Heart right ventricle (tissue), 16 donors: ENCODE data around the gene SEMA7A. TPM values are rescaled to one million over a fixed set of nuclear protein-coding genes. Genes with fewer than 3 reads are reported as not detected.

Experiments used
- ATAC-seq, 8 donors: fragments of 200-7000 bp; cut with Tn5 transposase; one replicate each; pipeline ENCODE4 v1.9.1; 2020; ENCODE audit warnings: mild to moderate bottlenecking in 8 of 8, moderate library complexity in 8 of 8, moderate number of reproducible peaks in 1 of 8
- DNase-seq, 2 donors: peaks; one replicate each; pipeline ENCODE4 v3.0.0-alpha.2; 2020
- H3K27ac ChIP-seq, 10 donors: fragments of 200-600 bp; sonication (generic) in 2 of 10; one replicate each; pipeline versions ENCODE4 v1.5.0 to v1.8.0; 2020 to 2022; ENCODE audit warnings: mild to moderate bottlenecking in 3 of 10
- H3K27me3 ChIP-seq, 7 donors: fragments of 200-600 bp; one replicate each; pipeline ENCODE4 v1.8.0; 2021 to 2022; ENCODE audit warnings: mild to moderate bottlenecking in 2 of 7
- H3K36me3 ChIP-seq, 9 donors: fragments of 200-600 bp; sonication (generic) in 1 of 9; one replicate each; pipeline versions ENCODE4 v1.5.0 to v1.8.0; 2020 to 2022; ENCODE audit warnings: mild to moderate bottlenecking in 2 of 9
- H3K4me1 ChIP-seq, 9 donors: fragments of 200-600 bp; sonication (generic) in 1 of 9; one replicate each; pipeline versions ENCODE4 v1.5.0 to v1.8.0; 2020 to 2022; ENCODE audit warnings: mild to moderate bottlenecking in 4 of 9
- H3K4me3 ChIP-seq, 10 donors: fragments of 200-600 bp; sonication (generic) in 2 of 10; one replicate each; pipeline versions ENCODE4 v1.5.0 to v1.8.0; 2020 to 2022; ENCODE audit warnings: mild to moderate bottlenecking in 7 of 10, moderate library complexity in 2 of 10
- H3K9me3 ChIP-seq, 11 donors: fragments of 200-600 bp in 10 of 11; sonication (generic) in 2 of 11; one replicate each; pipeline versions ENCODE4 v1.5.0 to v1.8.0; 2013 to 2022; ENCODE audit warnings: mild to moderate bottlenecking in 2 of 11, control low read depth in 1 of 11, moderate library complexity in 1 of 11
- WGBS, 2 donors: extraction: QIAGEN DNeasy Blood & Tissue Kit; methylation state at CpG; one replicate each; pipeline ENCODE4 v1.1.7; 2013; ENCODE audit warnings: inconsistent platforms in 1 of 2; 5-methylcytosine and 5-hydroxymethylcytosine counted together
- intact Hi-C, 10 donors: fragments of 100-400 bp; cut with DNase I; formaldehyde crosslinking; loops; one replicate each; pipeline versions ENCODE4 v1.11.1 to v1.14.2; 2022
- polyA plus RNA-seq, 2 donors: library from polyadenylated mRNA; stranded (reverse); fragments of 200-250 nt; gene quantifications; one replicate each; pipeline ENCODE4 v1.2.3, GENCODE V29; 2013
- total RNA-seq, 10 donors: library from RNA; stranded (reverse); fragmentation: NEBNext Ultra II Directional in 3 of 10; extraction: Animal tissue kit (Norgen Biotek cat#: 25700) in 3 of 10; gene quantifications; one replicate each; pipeline versions ENCODE4 v1.2.1 to v1.2.4, GENCODE V29; 2021 to 2023
- TF ChIP-seq, protein P1 (sequence below), 9 donors: fragments of 200-600 bp; sonication (generic) in 2 of 9; IDR thresholded peaks; one replicate each; pipeline versions ENCODE4 v1.5.0 to v1.8.0; 2021 to 2022; ENCODE audit warnings: antibody characterized with exemption in 9 of 9, mild to moderate bottlenecking in 5 of 9, moderate library complexity in 1 of 9
- donor health status: Arrhythmogenic right ventricular cardiomyopathy.
- donor health status: ischemic (EF 13 %, LVEDD 7.1; RV severe dilation, severe dysfunction).
- donor health status: healthy with polysubstance abuse.
- donor health status: DM: no; HTN: yes; CAD: no.
- donor health status: DM: no; HTN: no; CAD: no.
- donor health status: ischemic (EF 25% LVEDD 6.9; RV normal size, moderate dysfunction).
- donor health status: ischemic (EF 25% LVEDD 5.7; RV mildly dilated, moderate dysfunction).
- donor health status: healthy.
- donor health status: DM: yes; HTN: yes; CAD: no.
- donor health status: Ischemic cardiomyopathy.
- donor health status: ischemic (EF 35%, LVEDD 5.7; RV mildly dilated, moderate dysfunction).
- donor health status: nonischemic (EF 11% LVEDD 7.7; RV severe dilation, severe dysfunction).
- donor health status: DM: yes; HTN: yes; CAD: no.
- donor health status: PGD.
- donor health status: ischemic (EF 29% LVEDD 5.4; RV normal size, mild dysfunction).
- donor health status: nonischemic (EF 23%, LVEDD 6.1; RV moderate dilation, normal function).

SEMA7A gene
- total and polyA plus RNA-seq, 12 donors, result 0.59 to 5.1 (median 1.6) TPM

DNA sequence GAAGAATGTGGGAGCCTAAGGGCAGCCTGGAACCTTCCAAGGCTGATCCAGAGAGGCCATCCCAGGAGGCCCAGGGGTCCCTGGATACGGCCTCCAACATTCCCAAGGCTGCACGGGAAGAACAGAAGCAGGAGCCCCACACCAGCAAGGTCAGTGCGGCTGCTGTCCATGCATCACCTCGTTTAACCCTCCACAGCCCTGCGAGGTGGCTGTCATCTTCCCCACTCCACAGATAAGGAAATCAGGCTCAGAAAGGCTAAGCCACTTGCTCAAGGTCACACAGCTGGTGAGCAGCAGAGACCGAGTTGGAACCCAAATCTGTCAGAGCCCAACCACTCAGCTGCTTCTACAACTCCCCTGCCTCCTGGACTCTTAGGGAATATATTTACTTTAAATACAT is 21.6 kb downstream of the SEMA7A start:
- peaks cover 0 to 24% (median 0%) of the 10 kb centered on the region in 9 donors for H3K36me3 ChIP-seq
- ATAC-seq (no peak), DNase-seq (no peak)
- TF ChIP-seq, protein P1, sequence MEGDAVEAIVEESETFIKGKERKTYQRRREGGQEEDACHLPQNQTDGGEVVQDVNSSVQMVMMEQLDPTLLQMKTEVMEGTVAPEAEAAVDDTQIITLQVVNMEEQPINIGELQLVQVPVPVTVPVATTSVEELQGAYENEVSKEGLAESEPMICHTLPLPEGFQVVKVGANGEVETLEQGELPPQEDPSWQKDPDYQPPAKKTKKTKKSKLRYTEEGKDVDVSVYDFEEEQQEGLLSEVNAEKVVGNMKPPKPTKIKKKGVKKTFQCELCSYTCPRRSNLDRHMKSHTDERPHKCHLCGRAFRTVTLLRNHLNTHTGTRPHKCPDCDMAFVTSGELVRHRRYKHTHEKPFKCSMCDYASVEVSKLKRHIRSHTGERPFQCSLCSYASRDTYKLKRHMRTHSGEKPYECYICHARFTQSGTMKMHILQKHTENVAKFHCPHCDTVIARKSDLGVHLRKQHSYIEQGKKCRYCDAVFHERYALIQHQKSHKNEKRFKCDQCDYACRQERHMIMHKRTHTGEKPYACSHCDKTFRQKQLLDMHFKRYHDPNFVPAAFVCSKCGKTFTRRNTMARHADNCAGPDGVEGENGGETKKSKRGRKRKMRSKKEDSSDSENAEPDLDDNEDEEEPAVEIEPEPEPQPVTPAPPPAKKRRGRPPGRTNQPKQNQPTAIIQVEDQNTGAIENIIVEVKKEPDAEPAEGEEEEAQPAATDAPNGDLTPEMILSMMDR (IDR thresholded peaks at IDR 0.05), result no peak
- intact Hi-C loops, result no loop called here
- no peak overlapping the region for H3K27ac ChIP-seq
- no peaks in the 10 kb centered on the region for H3K9me3 ChIP-seq
- WGBS, 2 donors, result 75% methylated on average over 6 of the region's 6 CpGs
- peaks cover 0 to 11% (median 6%) of the 10 kb centered on the region in 9 donors for H3K4me1 ChIP-seq
- no peaks in the 10 kb centered on the region for H3K27me3 ChIP-seq
- no peak overlapping the region for H3K4me3 ChIP-seq

DNA sequence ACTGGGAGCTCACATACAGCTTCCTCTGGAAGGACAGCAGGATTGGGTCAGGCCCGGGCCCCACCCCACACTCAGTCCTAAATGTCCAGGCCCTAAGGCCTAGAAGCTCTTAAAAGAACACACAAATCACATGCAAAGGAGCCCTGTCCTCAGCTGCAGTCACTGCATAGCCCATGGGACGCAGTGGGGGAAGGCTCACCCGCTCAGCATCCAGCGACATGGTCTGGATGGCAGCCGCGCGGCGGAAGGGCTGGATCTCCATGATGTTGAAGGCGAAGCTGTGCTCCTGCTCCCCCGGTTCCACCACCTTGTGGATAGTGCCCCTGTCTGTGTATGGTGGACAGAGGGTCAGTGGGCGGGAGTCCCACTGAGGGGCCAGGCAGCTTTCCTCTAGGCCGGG is 22.1 kb downstream of the SEMA7A start:
- no peak for DNase-seq
- no peak overlapping the region for H3K27ac ChIP-seq
- WGBS, 2 donors, result 91 to 92% methylated on average over 12 of the region's 12 CpGs
- peaks cover 0 to 6% (median 1%) of the 10 kb centered on the region in 9 donors for H3K4me1 ChIP-seq
- no peaks in the 10 kb centered on the region for H3K9me3 ChIP-seq
- H3K4me3 ChIP-seq, result no peak overlapping the region
- peaks cover 0 to 24% (median 0%) of the 10 kb centered on the region in 9 donors for H3K36me3 ChIP-seq
- intact Hi-C loops, result no loop called here
- TF ChIP-seq, protein P1 (IDR thresholded peaks at IDR 0.05), result no peak
- ATAC-seq, result no peak
- H3K27me3 ChIP-seq, result no peaks in the 10 kb centered on the region

DNA sequence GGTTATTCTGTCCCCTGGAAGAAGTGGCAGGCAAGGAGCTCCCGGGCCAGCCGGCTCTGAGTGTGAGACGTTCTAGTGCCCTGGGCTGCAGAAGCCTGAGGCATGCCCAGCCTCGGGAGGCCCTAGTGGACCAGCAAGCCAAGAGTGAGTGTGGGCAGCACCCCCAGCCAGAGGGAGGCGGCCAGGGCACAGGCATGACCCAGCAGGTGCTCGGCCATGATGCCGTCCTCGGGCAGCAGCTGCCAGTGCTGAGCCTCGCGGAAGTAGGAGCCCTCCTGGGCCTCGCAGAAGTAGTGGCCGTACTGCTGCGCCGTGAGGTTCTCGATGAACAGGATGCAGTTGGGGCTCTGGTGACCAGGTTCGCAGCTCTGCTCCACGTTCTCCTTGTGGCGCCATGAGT is 23.3 kb downstream of the SEMA7A start:
- Histone ChIP-seq H3K36me3 (peaks cover 0 to 21% (median 0%) of the 10 kb centered on the region in 9 donors), H3K27ac (no peak overlapping the region), H3K27me3 (no peaks in the 10 kb centered on the region), H3K4me3 (no peak overlapping the region), H3K4me1 (peaks cover 0 to 3% (median 0%) of the 10 kb centered on the region in 9 donors), H3K9me3 (no peaks in the 10 kb centered on the region)
- WGBS, 2 donors, result 96% methylated on average over 18 of the region's 18 CpGs
- DNase-seq (no peak), ATAC-seq (no peak)
- intact Hi-C loops, result no loop called here
- TF ChIP-seq, protein P1 (IDR thresholded peaks at IDR 0.05), result no peak

DNA sequence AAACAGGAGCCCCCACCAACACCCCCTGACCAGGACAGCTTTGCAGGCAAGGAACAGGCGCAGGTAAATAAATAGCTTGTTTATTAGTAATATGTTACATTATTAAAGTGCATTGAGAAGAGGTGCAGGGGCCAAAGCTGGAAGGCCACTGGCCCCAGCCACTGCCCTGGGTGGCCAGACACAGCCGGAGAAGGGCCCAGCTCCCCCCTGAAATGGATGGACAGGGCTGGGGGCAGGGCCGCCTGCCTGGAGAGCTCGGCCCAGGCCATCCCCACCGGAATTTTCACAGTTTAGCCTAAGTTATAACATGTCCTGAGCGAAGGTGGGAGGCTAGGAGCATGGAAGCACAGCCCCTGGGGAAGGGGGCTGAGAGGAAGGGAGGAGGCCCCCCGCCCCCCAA is 24.5 kb downstream of the SEMA7A start:
- peaks cover 0 to 3% (median under 1%) of the 10 kb centered on the region in 9 donors for H3K4me1 ChIP-seq
- no peak for ATAC-seq
- TF ChIP-seq, protein P1 (IDR thresholded peaks at IDR 0.05), result no peak
- no peaks in the 10 kb centered on the region for H3K9me3 ChIP-seq
- H3K27me3 ChIP-seq, result no peaks in the 10 kb centered on the region
- H3K4me3 ChIP-seq, result no peak overlapping the region
- DNase-seq, result no peak
- WGBS, 2 donors, result 83% methylated on average over 7 of the region's 7 CpGs
- H3K27ac ChIP-seq, result no peak overlapping the region
- intact Hi-C loops, result no loop called here
- peaks cover 0 to 13% (median 0%) of the 10 kb centered on the region in 9 donors for H3K36me3 ChIP-seq
